HepG2 (cell line): ENCODE results near the gene CAPN7. TPM values are rescaled to one million over a fixed set of nuclear protein-coding genes. Genes with fewer than 3 reads are reported as not detected.

Experiments used
- ARNT ChIP-seq: fragments of 450-650 bp; IDR thresholded peaks from 2 replicates; pipeline ENCODE4 v1.6.1; 2017
- ATF1 ChIP-seq: IDR thresholded peaks from 2 replicates; pipeline ENCODE4 v1.6.1; 2016; ENCODE audit warnings: mild to moderate bottlenecking, control low read depth
- CREBL2 ChIP-seq: sonication (generic); formaldehyde crosslinking; IDR thresholded peaks from 2 replicates; pipeline ENCODE4 v1.8.1; 2023; ENCODE audit warnings: missing genetic modification reagents, mild to moderate bottlenecking, borderline replicate concordance
- NFATC3 ChIP-seq: sonication (generic); formaldehyde crosslinking; IDR thresholded peaks from 2 replicates; pipeline ENCODE4 v1.5.1; 2020; ENCODE audit warnings: mild to moderate bottlenecking, missing genetic modification reagents
- REXO4 ChIP-seq: sonication (generic); formaldehyde crosslinking; IDR thresholded peaks from 2 replicates; pipeline ENCODE4 v1.8.0; 2022; ENCODE audit warnings: missing genetic modification reagents, mild to moderate bottlenecking, borderline replicate concordance
- SCMH1 ChIP-seq: sonication (generic); formaldehyde crosslinking; IDR thresholded peaks from 2 replicates; pipeline ENCODE4 v1.9.0; 2021; ENCODE audit warnings: missing genetic modification reagents, mild to moderate bottlenecking, borderline replicate concordance
- TEAD3 ChIP-seq: optimal IDR thresholded peaks from 2 replicates; pipeline ENCODE3; 2016; ENCODE audit warnings: borderline replicate concordance
- TMF1 ChIP-seq: sonication (generic); formaldehyde crosslinking; IDR thresholded peaks from 2 replicates; pipeline ENCODE4 v1.8.1; 2022; ENCODE audit warnings: low read depth, missing genetic modification reagents
- ZBTB4 ChIP-seq: sonication (generic); formaldehyde crosslinking; IDR thresholded peaks from 2 replicates; pipeline ENCODE4 v1.4.0; 2020; ENCODE audit warnings: missing genetic modification reagents, mild to moderate bottlenecking, borderline replicate concordance
- ZNF317 ChIP-seq: sonication (generic); formaldehyde crosslinking; IDR thresholded peaks from 2 replicates; pipeline ENCODE4 v1.5.0; 2020; ENCODE audit warnings: mild to moderate bottlenecking, missing genetic modification reagents
- ZNF556 ChIP-seq: sonication (generic); formaldehyde crosslinking; IDR thresholded peaks from 2 replicates; pipeline ENCODE4 v1.4.0; 2020; ENCODE audit warnings: mild to moderate bottlenecking, missing genetic modification reagents, borderline replicate concordance
- polyA plus RNA-seq, 8 experiments: library from polyadenylated mRNA; depleted of rRNA in 3 of 8; stranded (reverse) in 7 of 8; unstranded in 1 of 8; fragments of >200 nt; fragmentation: Illumina TruSeq in 4 of 8; extraction: Trizol in 4 of 8; gene quantifications; 2 replicates each; pipeline versions ENCODE4 v1.2.1 to v1.2.3, GENCODE V29; 2011 to 2016; ENCODE audit warnings: low read depth in 4 of 8, missing spikeins in 1 of 8, mixed read lengths in 1 of 8; ENCODE audit not compliant: insufficient read depth in 1 of 8
- total RNA-seq, 5 experiments: library from RNA; depleted of rRNA; stranded (reverse); fragments of >200 nt; fragmentation: Illumina TruSeq; extraction: Trizol; gene quantifications; 2 replicates each; pipeline ENCODE4 v1.2.3, GENCODE V29; 2016; ENCODE audit warnings: low read depth in 1 of 5
- TF ChIP-seq, protein P1 (sequence below): fragments of 450-650 bp; IDR thresholded peaks from 2 replicates; pipeline ENCODE4 v1.6.1; 2016
- TF ChIP-seq, protein P2 (sequence below): sonication (generic); formaldehyde crosslinking; IDR thresholded peaks from 2 replicates; pipeline ENCODE4 v1.4.0; 2020; ENCODE audit warnings: mild to moderate bottlenecking, missing genetic modification reagents
- TF ChIP-seq, protein P3 (sequence below): sonication (generic); formaldehyde crosslinking; IDR thresholded peaks from 2 replicates; pipeline ENCODE4 v1.4.0; 2020; ENCODE audit warnings: missing genetic modification reagents, mild to moderate bottlenecking, borderline replicate concordance
- TF ChIP-seq, protein P4 (sequence below): sonication (generic); formaldehyde crosslinking; IDR thresholded peaks from 2 replicates; pipeline ENCODE4 v1.4.0; 2020; ENCODE audit warnings: missing genetic modification reagents, borderline replicate concordance

Gene CAPN7
- total and polyA plus RNA-seq, 2 of the 13 experiments (the other 11 are each of a cell fraction or from before 2014, with no cell fraction given): 16.7 to 36.8 TPM

- TF ChIP-seq, protein P1, sequence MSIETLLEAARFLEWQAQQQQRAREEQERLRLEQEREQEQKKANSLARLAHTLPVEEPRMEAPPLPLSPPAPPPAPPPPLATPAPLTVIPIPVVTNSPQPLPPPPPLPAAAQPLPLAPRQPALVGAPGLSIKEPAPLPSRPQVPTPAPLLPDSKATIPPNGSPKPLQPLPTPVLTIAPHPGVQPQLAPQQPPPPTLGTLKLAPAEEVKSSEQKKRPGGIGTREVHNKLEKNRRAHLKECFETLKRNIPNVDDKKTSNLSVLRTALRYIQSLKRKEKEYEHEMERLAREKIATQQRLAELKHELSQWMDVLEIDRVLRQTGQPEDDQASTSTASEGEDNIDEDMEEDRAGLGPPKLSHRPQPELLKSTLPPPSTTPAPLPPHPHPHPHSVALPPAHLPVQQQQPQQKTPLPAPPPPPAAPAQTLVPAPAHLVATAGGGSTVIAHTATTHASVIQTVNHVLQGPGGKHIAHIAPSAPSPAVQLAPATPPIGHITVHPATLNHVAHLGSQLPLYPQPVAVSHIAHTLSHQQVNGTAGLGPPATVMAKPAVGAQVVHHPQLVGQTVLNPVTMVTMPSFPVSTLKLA: no peak
- TF ChIP-seq TMF1 (no peak), ZNF556 (CRISPR knock-in tag) (no peak), CREBL2 (CRISPR knock-in tag) (no peak), SCMH1 (no peak), ZNF317 (CRISPR knock-in tag) (peak; percentile 54; the same call in 1 of the 2 replicates), ATF1 (CRISPR knock-in tag) (peak; percentile 50; the same call in 1 of the 2 replicates), TEAD3 (CRISPR knock-in tag) (peak; percentile 88), ZBTB4 (CRISPR knock-in tag) (no peak), NFATC3 (CRISPR knock-in tag) (no peak), ARNT (no peak), REXO4 (no peak)
- TF ChIP-seq, protein P2, sequence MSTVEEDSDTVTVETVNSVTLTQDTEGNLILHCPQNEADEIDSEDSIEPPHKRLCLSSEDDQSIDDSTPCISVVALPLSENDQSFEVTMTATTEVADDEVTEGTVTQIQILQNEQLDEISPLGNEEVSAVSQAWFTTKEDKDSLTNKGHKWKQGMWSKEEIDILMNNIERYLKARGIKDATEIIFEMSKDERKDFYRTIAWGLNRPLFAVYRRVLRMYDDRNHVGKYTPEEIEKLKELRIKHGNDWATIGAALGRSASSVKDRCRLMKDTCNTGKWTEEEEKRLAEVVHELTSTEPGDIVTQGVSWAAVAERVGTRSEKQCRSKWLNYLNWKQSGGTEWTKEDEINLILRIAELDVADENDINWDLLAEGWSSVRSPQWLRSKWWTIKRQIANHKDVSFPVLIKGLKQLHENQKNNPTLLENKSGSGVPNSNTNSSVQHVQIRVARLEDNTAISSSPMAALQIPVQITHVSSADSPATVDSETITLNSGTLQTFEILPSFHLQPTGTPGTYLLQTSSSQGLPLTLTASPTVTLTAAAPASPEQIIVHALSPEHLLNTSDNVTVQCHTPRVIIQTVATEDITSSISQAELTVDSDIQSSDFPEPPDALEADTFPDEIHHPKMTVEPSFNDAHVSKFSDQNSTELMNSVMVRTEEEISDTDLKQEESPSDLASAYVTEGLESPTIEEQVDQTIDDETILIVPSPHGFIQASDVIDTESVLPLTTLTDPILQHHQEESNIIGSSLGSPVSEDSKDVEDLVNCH: no peak
- TF ChIP-seq, protein P3, sequence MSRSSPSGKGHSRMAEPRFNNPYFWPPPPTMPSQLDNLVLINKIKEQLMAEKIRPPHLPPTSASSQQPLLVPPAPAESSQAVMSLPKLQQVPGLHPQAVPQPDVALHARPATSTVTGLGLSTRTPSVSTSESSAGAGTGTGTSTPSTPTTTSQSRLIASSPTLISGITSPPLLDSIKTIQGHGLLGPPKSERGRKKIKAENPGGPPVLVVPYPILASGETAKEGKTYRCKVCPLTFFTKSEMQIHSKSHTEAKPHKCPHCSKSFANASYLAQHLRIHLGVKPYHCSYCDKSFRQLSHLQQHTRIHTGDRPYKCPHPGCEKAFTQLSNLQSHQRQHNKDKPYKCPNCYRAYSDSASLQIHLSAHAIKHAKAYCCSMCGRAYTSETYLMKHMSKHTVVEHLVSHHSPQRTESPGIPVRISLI (CRISPR knock-in tag): peak; percentile 20; the same call in 1 of the 2 replicates
- TF ChIP-seq, protein P4, sequence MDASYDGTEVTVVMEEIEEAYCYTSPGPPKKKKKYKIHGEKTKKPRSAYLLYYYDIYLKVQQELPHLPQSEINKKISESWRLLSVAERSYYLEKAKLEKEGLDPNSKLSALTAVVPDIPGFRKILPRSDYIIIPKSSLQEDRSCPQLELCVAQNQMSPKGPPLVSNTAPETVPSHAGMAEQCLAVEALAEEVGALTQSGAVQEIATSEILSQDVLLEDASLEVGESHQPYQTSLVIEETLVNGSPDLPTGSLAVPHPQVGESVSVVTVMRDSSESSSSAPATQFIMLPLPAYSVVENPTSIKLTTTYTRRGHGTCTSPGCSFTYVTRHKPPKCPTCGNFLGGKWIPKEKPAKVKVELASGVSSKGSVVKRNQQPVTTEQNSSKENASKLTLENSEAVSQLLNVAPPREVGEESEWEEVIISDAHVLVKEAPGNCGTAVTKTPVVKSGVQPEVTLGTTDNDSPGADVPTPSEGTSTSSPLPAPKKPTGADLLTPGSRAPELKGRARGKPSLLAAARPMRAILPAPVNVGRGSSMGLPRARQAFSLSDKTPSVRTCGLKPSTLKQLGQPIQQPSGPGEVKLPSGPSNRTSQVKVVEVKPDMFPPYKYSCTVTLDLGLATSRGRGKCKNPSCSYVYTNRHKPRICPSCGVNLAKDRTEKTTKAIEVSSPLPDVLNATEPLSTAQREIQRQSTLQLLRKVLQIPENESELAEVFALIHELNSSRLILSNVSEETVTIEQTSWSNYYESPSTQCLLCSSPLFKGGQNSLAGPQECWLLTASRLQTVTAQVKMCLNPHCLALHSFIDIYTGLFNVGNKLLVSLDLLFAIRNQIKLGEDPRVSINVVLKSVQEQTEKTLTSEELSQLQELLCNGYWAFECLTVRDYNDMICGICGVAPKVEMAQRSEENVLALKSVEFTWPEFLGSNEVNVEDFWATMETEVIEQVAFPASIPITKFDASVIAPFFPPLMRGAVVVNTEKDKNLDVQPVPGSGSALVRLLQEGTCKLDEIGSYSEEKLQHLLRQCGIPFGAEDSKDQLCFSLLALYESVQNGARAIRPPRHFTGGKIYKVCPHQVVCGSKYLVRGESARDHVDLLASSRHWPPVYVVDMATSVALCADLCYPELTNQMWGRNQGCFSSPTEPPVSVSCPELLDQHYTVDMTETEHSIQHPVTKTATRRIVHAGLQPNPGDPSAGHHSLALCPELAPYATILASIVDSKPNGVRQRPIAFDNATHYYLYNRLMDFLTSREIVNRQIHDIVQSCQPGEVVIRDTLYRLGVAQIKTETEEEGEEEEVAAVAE (CRISPR knock-in tag): peak; percentile 83; the same call in 1 of the 2 replicates
Observed at GRCh38 chr3:15171096-15171495, 35.0 kb upstream of the CAPN7 start (continued).
